Measurements from ENCODE around the gene PRELID3B.

The PRELID3B gene

DNA sequence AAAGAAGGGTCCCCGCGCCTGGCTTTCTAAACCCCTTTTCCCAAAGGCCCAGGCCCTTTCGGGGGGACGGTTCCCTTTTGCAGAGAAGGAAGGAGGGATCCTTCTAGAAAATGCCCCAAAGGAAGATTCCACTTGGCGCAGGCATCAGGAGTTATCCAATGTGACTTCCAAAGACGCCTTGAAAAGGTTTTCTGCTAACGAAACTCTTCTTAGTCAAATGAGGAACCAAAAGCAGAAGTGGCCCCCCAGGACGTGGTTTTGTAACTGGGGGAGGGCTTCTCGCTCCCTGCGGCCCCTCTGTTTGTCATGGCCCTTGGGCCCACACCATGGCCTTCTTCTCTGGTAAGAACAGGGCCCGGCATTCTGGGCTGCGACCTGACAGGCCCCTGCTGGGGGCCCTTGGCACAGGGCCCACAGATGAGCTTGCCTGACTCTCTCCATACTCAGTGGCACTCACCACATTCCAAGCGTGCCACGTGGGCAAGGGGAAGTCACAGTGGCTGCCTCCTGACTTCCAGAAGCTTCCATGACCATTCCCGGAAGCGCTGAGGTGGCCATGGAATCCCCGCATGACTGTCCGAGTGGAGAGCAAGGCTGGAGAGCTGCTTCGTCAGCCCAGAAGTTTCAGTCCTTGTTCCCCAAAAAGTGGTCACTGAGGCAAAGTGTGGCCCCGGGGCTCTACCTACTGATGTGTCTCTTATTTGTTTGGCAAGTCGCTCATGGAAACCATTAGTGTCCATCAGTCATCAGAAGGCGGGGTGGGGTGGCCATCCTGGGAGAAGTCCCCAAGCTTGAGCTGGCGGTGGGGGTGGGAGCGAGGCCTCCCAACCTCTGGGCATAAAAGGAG is 34.7 kb downstream of the PRELID3B start:
- no peaks in the 10 kb centered on the region for H3K27me3 ChIP-seq (ENCODE audit: insufficient read depth, low read length, poor library complexity, severe bottlenecking)
- TF ChIP-seq, protein P1, sequence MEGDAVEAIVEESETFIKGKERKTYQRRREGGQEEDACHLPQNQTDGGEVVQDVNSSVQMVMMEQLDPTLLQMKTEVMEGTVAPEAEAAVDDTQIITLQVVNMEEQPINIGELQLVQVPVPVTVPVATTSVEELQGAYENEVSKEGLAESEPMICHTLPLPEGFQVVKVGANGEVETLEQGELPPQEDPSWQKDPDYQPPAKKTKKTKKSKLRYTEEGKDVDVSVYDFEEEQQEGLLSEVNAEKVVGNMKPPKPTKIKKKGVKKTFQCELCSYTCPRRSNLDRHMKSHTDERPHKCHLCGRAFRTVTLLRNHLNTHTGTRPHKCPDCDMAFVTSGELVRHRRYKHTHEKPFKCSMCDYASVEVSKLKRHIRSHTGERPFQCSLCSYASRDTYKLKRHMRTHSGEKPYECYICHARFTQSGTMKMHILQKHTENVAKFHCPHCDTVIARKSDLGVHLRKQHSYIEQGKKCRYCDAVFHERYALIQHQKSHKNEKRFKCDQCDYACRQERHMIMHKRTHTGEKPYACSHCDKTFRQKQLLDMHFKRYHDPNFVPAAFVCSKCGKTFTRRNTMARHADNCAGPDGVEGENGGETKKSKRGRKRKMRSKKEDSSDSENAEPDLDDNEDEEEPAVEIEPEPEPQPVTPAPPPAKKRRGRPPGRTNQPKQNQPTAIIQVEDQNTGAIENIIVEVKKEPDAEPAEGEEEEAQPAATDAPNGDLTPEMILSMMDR (conservative IDR thresholded peaks at IDR 0.05; ENCODE audit: low read length), result no peak
- no peak for TF ChIP-seq EZH2phosphoT487 (IDR thresholded peaks at IDR 0.05; ENCODE audit: borderline replicate concordance)
- H3K9me2 ChIP-seq (replicated peaks; ENCODE audit: low read depth, low read length), result no peaks in the 10 kb centered on the region
- H3K4me2 ChIP-seq (ENCODE audit: low read depth, low read length, poor library complexity, severe bottlenecking), result no peak overlapping the region
- no peak overlapping the region for H2AFZ ChIP-seq (ENCODE audit: low read length)
- no peaks in the 10 kb centered on the region for H3K9me3 ChIP-seq (ENCODE audit: insufficient read depth, low read depth, low read length)
- H3K4me3 ChIP-seq (ENCODE audit: low read length, poor library complexity, severe bottlenecking), result no peak overlapping the region
- no peaks in the 10 kb centered on the region for H3F3A ChIP-seq (ENCODE audit: low read depth)
- peaks cover 13% of the 10 kb centered on the region for H3K4me1 ChIP-seq (ENCODE audit: insufficient read depth, low read length, poor library complexity, severe bottlenecking)
- H3K9ac ChIP-seq (ENCODE audit: low read depth, low read length, poor library complexity, severe bottlenecking), result no peak overlapping the region
- no peaks in the 10 kb centered on the region for H3K36me3 ChIP-seq (ENCODE audit: insufficient read depth, low read length)
- no peaks in the 10 kb centered on the region for H4K20me1 ChIP-seq (ENCODE audit: insufficient read depth, low read length, poor library complexity, severe bottlenecking)
- H3K79me2 ChIP-seq (ENCODE audit: insufficient read depth, low read length), result no peaks in the 10 kb centered on the region

DNA sequence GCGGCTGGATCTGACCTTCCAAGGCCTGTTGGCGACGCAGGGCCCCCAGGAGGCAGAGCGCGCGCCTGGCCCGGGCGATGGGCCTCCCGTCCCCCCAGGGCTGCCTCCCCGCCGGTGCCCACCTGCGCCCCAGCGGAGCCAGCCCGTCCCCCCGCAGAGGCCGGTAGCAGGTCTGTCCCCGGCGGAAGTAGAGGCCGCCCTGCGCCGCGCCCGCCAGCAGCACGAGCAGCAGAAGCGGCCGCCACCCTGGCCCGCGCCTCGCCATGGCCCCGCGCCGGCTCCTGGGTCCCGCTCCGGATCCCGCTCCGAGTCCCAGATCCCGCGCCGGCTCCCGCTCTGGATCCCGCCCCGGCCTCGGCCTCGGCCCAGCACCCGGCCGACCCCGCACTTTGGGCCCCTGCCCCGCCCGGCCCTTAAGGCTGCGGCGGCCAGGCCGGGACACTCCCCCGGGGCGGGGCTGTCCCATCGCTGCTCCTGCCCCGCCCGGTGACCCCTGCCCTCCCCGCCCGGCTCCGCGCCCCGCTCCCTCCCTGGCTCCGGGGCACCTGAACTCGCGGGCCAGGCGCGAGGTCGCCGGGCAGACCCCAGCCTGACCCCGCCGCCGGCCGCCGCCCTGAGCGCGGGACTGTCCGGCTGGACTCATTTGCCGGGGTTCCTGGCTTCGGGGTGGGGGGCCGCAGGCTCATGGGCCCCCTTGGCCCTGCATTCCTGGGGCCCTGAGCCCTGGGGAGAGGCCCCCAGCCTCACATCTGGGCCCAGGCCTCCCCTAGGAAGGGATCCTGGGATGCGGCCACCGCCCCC is 35.5 kb downstream of the PRELID3B start, which contains the start of gene CTSZ:
Gene CTSZ (minus strand): TSS at position 391 of the 801 bp plus-strand sequence. CDS start 126 bp downstream, at position 265.
- Histone ChIP-seq H3K9me2 (replicated peaks; ENCODE audit: low read depth, low read length) (no peaks in the 10 kb centered on the region), H3K4me3 (ENCODE audit: low read length, poor library complexity, severe bottlenecking) (no peak within 1 kb of the TSS), H3K9me3 (ENCODE audit: insufficient read depth, low read depth, low read length) (no peaks in the 10 kb centered on the region), H3F3A (ENCODE audit: low read depth) (no peaks in the 10 kb centered on the region), H3K27me3 (ENCODE audit: insufficient read depth, low read length, poor library complexity, severe bottlenecking) (no peaks in the 10 kb centered on the region), H3K4me1 (ENCODE audit: insufficient read depth, low read length, poor library complexity, severe bottlenecking) (peaks cover 13% of the 10 kb centered on the region), H4K20me1 (ENCODE audit: insufficient read depth, low read length, poor library complexity, severe bottlenecking) (no peaks in the 10 kb centered on the region), H2AFZ (ENCODE audit: low read length) (no peak within 1 kb of the TSS), H3K79me2 (ENCODE audit: insufficient read depth, low read length) (no peaks in the 10 kb centered on the region), H3K36me3 (ENCODE audit: insufficient read depth, low read length) (no peaks in the 10 kb centered on the region), H3K4me2 (ENCODE audit: low read depth, low read length, poor library complexity, severe bottlenecking) (no peak within 1 kb of the TSS), H3K9ac (ENCODE audit: low read depth, low read length, poor library complexity, severe bottlenecking) (no peak within 1 kb of the TSS)
- TF ChIP-seq, protein P1 (conservative IDR thresholded peaks at IDR 0.05; ENCODE audit: low read length), result no peak
- TF ChIP-seq EZH2phosphoT487 (IDR thresholded peaks at IDR 0.05; ENCODE audit: borderline replicate concordance), result no peak

GRCh38 chr20:59006167-59006863 is 36.3 kb downstream of the PRELID3B start:
- Histone ChIP-seq H3K9ac (ENCODE audit: low read depth, low read length, poor library complexity, severe bottlenecking) (no peak overlapping the region), H3K4me2 (ENCODE audit: low read depth, low read length, poor library complexity, severe bottlenecking) (no peak overlapping the region), H3K9me3 (ENCODE audit: insufficient read depth, low read depth, low read length) (no peaks in the 10 kb centered on the region), H3K4me1 (ENCODE audit: insufficient read depth, low read length, poor library complexity, severe bottlenecking) (peaks cover 13% of the 10 kb centered on the region), H3K79me2 (ENCODE audit: insufficient read depth, low read length) (no peaks in the 10 kb centered on the region), H4K20me1 (ENCODE audit: insufficient read depth, low read length, poor library complexity, severe bottlenecking) (no peaks in the 10 kb centered on the region), H3K27me3 (ENCODE audit: insufficient read depth, low read length, poor library complexity, severe bottlenecking) (no peaks in the 10 kb centered on the region), H2AFZ (ENCODE audit: low read length) (no peak overlapping the region), H3K4me3 (ENCODE audit: low read length, poor library complexity, severe bottlenecking) (no peak overlapping the region), H3F3A (ENCODE audit: low read depth) (no peaks in the 10 kb centered on the region), H3K9me2 (replicated peaks; ENCODE audit: low read depth, low read length) (no peaks in the 10 kb centered on the region), H3K36me3 (ENCODE audit: insufficient read depth, low read length) (no peaks in the 10 kb centered on the region)
- TF ChIP-seq, protein P1 (conservative IDR thresholded peaks at IDR 0.05; ENCODE audit: low read length), result no peak
- no peak for TF ChIP-seq EZH2phosphoT487 (IDR thresholded peaks at IDR 0.05; ENCODE audit: borderline replicate concordance)

Data from Loucy (cell line).